ENCODE data around the gene WDR72.

DNA sequence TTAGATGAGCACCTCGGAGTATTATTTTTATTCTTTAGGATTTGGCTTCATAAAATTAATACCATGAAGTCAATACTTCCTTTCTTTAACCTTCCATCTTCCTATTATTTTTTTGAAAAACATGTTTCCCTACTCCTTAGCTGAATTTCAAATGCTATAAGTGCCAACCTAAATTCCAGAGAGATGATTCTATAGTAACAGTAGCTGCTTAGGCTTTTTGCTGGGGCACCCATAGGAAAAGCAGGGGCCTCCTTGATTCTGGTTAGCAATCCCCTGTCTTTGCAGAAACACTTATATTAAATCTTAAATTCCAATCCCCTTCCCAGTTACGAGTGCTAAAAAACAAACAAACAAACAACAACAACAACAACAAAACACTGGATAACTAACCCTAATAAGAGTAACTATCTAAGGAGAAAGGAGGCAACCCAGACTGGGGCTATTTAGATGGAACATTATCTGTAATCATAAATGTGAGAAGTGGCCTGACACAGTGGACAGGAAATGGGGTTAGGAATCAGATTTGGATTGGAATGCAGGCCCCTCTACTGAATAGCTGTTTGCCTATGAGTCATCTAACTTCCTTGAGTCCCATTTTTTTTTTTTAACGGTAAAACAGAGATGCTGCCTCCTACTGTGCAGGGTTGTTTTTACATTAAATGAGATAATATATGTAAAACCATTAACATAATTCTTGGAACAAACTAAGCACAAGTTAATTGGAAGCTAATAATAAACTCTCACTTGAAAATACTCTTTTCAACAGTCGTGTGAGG lies 148.1 kb downstream of the WDR72 start:
- no peak for TF ChIP-seq POLR2AphosphoS5 (IDR thresholded peaks at IDR 0.05)
- TF ChIP-seq, protein P1, sequence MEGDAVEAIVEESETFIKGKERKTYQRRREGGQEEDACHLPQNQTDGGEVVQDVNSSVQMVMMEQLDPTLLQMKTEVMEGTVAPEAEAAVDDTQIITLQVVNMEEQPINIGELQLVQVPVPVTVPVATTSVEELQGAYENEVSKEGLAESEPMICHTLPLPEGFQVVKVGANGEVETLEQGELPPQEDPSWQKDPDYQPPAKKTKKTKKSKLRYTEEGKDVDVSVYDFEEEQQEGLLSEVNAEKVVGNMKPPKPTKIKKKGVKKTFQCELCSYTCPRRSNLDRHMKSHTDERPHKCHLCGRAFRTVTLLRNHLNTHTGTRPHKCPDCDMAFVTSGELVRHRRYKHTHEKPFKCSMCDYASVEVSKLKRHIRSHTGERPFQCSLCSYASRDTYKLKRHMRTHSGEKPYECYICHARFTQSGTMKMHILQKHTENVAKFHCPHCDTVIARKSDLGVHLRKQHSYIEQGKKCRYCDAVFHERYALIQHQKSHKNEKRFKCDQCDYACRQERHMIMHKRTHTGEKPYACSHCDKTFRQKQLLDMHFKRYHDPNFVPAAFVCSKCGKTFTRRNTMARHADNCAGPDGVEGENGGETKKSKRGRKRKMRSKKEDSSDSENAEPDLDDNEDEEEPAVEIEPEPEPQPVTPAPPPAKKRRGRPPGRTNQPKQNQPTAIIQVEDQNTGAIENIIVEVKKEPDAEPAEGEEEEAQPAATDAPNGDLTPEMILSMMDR (IDR thresholded peaks at IDR 0.05): no peak
